Measurements from ENCODE around the gene FYTTD1.
"Not testable (repeated sequence)": the region's sequence is repeated elsewhere in the genome, so short reads cannot be mapped to it uniquely, and the experiment has no call there.

The FYTTD1 gene, protein sequence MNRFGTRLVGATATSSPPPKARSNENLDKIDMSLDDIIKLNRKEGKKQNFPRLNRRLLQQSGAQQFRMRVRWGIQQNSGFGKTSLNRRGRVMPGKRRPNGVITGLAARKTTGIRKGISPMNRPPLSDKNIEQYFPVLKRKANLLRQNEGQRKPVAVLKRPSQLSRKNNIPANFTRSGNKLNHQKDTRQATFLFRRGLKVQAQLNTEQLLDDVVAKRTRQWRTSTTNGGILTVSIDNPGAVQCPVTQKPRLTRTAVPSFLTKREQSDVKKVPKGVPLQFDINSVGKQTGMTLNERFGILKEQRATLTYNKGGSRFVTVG

DNA sequence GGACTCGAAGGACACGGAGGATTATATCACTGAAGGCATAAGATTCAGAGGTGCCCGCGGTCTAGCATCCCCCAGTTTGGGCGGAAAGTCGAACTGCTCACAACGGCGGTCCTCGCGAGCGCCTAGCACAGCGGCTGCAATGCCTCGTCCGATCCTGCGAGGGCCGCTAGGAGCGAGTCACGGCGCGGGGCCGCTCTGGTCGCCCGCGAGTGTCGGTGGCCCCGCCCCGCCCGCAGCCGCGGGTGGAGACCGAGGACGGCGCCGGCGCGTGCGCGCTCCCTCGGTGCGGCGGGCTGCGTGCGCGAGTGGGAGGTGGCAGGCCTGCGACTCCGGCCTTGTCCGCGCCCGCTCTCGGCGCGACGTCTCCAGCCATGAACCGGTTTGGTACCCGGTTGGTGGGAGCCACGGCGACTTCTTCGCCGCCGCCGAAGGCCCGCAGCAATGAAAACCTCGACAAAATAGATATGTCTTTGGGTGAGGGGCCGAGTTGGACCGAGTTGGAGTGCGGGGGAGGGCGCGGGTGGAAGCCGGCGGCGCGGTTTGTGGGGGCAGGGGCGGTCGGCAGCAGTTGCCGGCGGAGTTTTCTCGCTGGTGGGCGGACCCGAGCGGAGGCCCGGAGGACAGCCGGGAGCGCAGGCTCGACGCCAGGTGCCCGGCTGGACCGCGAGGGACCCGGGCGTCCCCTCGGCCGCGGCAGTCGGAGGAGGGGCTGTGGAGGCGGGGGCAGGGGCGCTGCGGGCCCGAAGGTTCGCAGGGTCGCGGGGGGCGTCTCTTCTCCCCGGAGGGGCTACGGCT is at the start of gene FYTTD1:
Gene FYTTD1, plus strand, starts transcription at position 283 of the 795 bp plus-strand sequence. Its CDS starts 89 bp downstream, at position 372.
- DNase-seq (ENCODE audit: low read depth): peak; percentile 70

DNA sequence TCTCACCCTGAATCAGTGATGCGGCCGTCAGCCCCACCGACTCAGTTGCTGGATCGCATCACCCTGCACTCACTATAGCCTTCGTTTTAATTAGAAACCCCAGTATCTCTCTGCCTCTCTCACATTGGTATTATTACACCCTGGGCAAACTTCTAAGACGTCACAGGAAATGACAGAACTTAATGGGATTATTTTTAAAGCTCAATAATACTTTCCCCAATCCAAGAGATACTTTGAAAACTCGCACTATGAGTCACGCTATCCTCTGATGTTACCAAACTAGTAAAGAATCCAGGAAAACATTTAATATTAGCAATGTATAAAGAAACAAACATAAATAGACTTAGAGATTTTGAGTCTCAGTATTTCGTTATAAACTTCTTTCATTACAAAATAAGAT is 49.6 kb upstream of the FYTTD1 start:
- no peak for DNase-seq (ENCODE audit: low read depth)

DNA sequence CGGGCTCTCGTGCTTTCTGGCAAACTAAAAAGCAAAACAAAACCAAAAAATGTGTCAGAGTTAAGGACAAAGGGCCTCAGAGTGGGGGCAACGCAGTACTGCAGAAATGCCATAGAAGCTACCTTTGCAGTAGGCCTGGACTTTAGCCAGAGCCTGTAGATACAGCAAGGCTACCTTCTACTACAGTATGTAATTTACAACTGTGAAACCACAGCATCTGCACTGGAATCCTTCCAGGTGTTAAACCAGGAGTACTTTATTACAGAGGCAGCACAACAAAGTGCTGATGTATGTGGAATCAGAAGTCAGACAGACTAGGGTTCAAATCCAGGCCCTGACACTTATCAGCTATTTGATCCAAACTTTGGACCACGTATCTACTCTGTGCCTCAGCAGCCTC is 47.8 kb upstream of the FYTTD1 start:
- DNase-seq (ENCODE audit: low read depth): no peak

- DNase-seq (ENCODE audit: low read depth): no peak
Measured at GRCh38 chr3:197706658-197707057, 43.0 kb upstream of the FYTTD1 start.

DNA sequence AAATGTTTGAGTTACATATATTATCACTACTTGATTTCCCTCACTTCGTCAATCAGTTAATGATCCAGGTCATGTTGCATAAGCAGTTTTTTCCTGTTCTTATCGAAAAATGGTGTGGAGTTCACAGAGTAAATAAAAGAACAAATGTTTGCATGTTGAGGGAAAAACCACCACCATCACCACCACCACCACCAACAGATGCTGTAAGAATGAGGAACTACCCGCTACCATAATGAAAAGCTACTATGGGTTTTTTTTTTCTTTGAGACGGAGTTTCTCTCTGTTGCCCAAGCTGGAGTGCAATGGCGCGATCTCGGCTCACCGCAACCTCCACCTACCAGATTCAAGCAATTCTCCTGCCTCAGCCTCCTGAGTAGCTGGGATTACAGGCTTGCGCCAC is 40.5 kb upstream of the FYTTD1 start:
- DNase-seq (ENCODE audit: low read depth): no peak

GRCh38 chr3:197710965-197711364 is 38.7 kb upstream of the FYTTD1 start:
- DNase-seq (ENCODE audit: low read depth): not testable (repeated sequence)

DNA sequence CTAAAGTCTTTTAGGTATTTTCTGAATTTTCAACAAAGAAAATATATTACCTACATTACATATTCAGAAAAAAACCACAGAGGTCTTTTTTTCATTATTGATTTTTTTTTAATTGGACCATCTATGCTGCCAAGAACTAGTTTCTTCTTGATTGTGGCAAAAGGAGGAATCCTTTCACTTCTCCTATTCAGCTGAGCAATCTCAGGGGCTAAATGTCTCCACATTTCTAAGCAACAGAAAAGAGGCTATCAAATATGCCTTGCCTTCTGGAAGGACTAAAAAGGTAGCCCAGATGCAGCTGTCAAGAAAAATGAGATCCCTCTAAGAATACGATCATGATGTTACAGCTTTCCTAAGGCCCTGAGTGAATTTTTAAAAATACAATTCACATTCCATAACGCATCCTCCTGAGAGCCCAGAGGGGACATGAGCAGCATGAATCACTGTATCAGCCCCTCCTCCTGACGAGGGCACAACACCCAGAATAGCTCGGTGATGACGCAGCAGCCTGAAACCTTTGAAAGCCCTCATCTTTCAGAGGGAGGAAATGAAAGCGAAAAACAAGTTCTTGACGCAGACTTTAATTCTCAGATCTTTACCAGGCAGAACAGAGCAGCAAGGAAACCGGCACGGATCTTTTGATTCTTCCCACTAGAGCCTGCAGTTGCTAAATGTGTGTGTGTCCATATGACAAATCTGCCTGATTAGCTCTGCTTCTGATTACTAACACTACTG is 37.5 kb upstream of the FYTTD1 start:
- DNase-seq (ENCODE audit: low read depth): peak; percentile 93

GRCh38 chr3:197713477-197713822 is 36.2 kb upstream of the FYTTD1 start:
- no peak for DNase-seq (ENCODE audit: low read depth)

- no peak for DNase-seq (ENCODE audit: low read depth)
Measured at GRCh38 chr3:197714251-197714650, 35.4 kb upstream of the FYTTD1 start.

DNA sequence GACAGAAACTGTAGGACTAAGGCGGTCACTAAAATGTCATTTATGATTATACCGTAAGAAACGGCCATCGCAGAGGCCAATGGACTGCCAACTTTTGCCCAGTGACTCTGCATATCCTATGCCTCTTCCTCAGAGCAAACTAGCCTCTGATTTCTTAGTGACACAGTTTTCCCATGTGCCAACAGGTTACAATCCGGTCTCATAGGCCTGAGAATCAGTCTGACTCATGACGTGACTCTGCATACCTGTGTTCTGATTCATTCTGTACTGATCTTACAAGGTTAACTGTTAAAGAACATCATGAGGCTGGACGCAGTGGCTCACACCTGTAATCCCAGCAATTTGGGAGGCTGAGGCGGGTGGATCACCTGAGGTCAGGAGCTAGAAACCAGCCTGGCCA is 30.8 kb upstream of the FYTTD1 start:
- peak; percentile 61 for DNase-seq (ENCODE audit: low read depth)

GRCh38 chr3:197720694-197721093 is 29.0 kb upstream of the FYTTD1 start:
- no peak for DNase-seq (ENCODE audit: low read depth)

- DNase-seq (ENCODE audit: low read depth): no peak
Measured at GRCh38 chr3:197722734-197723133, 26.9 kb upstream of the FYTTD1 start.

GRCh38 chr3:197727878-197728277 is 21.8 kb upstream of the FYTTD1 start:
- DNase-seq (ENCODE audit: low read depth): not testable (repeated sequence)

DNA sequence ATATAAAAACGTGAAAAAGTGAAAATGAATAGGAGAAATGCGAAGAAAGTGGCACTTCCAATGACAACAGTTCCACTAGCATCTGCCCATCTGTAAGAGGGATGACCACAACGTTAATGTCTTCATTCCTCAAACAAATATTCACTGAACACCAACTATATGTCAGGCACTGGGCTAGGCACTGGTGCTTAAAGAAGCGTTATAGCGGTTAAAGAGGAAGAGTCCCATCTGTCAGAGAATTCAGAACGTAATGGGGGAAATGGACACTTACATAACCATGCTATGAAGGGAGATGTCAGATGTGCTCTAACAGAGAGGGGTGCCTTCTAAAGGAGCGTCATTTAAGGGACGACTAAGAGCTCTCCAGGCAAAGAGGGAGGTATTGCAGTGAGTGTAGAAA is 21.2 kb upstream of the FYTTD1 start:
- DNase-seq (ENCODE audit: low read depth): no peak

- DNase-seq (ENCODE audit: low read depth): no peak
Measured at GRCh38 chr3:197730200-197730599, 19.5 kb upstream of the FYTTD1 start.

- DNase-seq (ENCODE audit: low read depth): not testable (repeated sequence)
Measured at GRCh38 chr3:197730770-197731169, 18.9 kb upstream of the FYTTD1 start.

DNA sequence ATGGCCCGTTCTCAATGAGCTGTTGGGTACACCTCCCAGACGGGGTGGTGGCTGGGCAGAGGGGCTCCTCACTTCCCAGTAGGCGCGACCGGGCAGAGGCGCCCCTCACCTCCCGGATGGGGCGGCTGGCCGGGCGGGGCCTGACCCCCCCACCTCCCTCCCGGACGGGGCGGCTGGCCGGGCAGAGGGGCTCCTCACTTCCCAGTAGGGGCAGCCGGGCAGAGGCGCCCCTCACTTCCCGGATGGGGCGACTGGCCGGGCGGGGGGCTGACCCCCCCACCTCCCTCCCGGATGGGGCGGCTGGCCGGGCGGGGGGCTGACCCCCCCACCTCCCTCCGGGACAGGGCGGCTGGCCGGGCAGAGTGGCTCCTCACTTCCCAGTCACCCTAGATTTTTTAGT is 18.2 kb upstream of the FYTTD1 start:
- not testable (repeated sequence) for DNase-seq (ENCODE audit: low read depth)

- no peak for DNase-seq (ENCODE audit: low read depth)
Measured at GRCh38 chr3:197733042-197733441, 16.6 kb upstream of the FYTTD1 start.

DNA sequence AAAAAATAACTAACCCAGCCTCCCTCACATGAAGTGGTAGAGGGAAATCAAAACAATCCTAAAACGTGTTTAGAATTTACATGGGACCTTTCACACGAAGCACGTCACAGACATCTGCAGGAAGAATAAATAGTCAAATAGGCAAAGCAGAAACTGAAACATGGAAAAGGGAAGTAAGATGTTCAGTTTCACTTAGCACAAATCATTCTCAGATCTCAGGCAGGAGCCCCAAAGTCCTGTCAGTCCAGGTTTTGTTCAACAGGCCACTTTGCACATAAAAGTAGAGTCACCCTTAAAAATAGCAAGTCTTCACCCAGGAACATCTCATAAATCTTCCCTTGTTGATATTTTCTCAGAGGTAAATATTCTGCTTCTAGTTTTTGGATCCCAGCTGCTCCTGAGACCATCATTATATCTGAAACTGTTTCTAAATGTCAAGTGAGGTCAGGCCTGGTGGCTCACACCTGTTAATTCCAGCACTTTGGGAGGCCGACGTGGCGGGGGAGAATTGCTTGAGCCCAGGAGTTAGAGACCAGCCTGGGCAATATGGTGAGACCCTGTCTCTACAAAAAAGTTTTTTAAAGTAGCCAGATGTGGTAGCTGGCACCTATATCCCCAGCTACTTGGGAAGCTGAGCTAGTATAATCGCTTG is 14.9 kb upstream of the FYTTD1 start:
- no peak for DNase-seq (ENCODE audit: low read depth)

DNA sequence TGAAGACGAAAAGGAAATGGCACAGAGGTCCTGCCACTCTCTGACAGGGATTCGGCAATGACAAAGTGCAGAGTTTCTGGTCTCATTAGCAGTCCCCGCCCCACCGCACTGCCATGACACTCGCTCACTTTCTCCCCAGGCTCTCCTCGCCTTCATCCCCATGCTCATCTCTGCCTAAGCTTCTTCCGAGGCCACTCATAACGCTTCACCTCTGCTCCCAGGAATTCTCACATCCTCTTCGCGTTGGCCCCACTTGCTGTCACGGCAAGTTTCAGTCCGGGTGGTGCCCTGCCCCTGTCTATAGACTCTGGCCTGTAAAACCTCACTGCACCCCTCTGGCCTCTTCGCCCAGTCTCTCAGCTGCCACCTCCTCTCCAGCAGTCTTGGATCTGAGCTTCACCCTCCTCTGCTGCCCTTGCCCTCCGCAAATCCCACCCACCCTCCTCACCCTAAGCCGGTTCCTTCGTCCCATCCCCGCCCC is 13.6 kb upstream of the FYTTD1 start:
- DNase-seq (ENCODE audit: low read depth): no peak

DNA sequence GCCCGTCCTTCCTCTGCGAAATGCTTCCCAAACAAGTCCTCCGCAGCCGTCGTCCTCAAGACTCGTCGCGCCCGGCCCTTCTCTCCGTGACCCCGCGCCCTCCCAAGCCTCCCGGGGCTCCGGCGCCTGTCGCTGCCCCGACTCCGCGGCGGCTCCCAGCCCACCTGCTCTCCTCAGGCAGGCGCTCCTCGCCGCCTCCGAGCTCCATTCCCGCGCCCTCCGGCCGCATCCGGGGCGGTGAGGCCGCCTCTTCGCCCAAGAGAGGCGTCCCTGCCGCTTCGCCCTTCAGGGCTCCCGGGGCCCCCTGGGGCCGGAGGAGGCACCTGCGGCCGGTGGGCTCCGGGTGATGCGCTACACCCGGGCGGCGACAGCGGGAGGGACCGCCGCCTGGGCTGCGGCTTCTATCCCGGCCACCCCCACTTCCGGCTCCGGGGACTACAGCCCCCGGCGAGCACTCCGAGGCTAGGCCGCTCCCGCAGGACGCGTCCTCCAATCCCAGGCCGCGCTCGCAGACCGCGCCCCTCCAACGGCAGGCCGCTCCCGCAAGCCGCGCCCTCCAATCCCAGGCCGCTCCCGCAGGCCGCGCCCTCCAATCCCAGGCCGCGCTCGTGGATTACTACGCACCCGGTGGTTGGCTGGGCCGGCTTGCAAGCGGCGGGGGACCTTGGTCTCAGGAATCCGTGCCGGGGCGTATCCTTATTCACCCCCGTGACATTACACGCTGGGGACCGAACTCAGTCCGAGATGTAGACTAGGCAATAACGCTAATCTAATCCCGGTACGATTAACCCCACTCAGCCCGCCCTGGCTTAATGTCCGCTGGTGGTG is 13.0 kb upstream of the FYTTD1 start, which contains the start of gene RUBCN:
Gene RUBCN, minus strand, starts transcription at position 414 of the 828 bp plus-strand sequence. Its CDS starts 185 bp downstream, at position 229.
- DNase-seq (ENCODE audit: low read depth): peak; percentile 86

All from GM04504 (cell line).